PC-3 (cell line): Measurements from ENCODE around the gene C22orf39. TPM values are rescaled to one million over a fixed set of nuclear protein-coding genes. Genes with fewer than 3 reads are reported as not detected.

Experiments
- ATAC-seq: fragments of 200-7000 bp; cut with Tn5 transposase; 2 replicates; pipeline ENCODE4 v1.9.1; 2020; ENCODE audit warnings: mild to moderate bottlenecking, moderate library complexity
- BruUV-seq: library from RNA; stranded (reverse); fragments of 400-500 nt; replicated peaks from 2 replicates; lab custom pipeline; 2021; lab: Mats Ljungman, UMichigan
- CTCF ChIA-PET: fragments of 300-600 bp; sonication (Branson Sonifier 250); formaldehyde crosslinking; loops from one replicate; lab custom pipeline; 2022; ENCODE audit warnings: antibody characterized with exemption; lab: Charles Lee
- POLR2A ChIA-PET: fragments of 300-600 bp; sonication (Branson Sonifier 250); formaldehyde crosslinking; loops from one replicate; lab custom pipeline; 2022; ENCODE audit warnings: antibody characterized with exemption; ENCODE audit not compliant: unreplicated experiment; lab: Charles Lee
- DNase-seq: peaks from one replicate; pipeline ENCODE4 v3.0.0-alpha.2; 2015
- H2AFZ ChIP-seq: fragments of 300-600 bp; sonication (generic); 2 replicates; pipeline ENCODE4 v1.6.0; 2016; ENCODE audit warnings: antibody characterized with exemption, low read length
- H3F3A ChIP-seq: fragments of 300-600 bp; sonication (generic); one replicate; pipeline ENCODE4 v1.6.0; 2017; ENCODE audit warnings: antibody characterized with exemption, low read length, control low read depth, mild to moderate bottlenecking; ENCODE audit not compliant: unreplicated experiment
- H3K27ac ChIP-seq: fragments of 300-600 bp; sonication (generic); 2 replicates; pipeline ENCODE4 v1.5.1; 2016; ENCODE audit warnings: mild to moderate bottlenecking, low read length
- H3K27me3 ChIP-seq: fragments of 300-600 bp; sonication (generic); 2 replicates; pipeline ENCODE4 v1.6.1; 2016; ENCODE audit warnings: low read length, mixed read lengths
- H3K36me3 ChIP-seq: fragments of 300-600 bp; sonication (generic); 2 replicates; pipeline ENCODE4 v1.6.1; 2016; ENCODE audit warnings: low read depth, mixed run types, low read length, mixed read lengths
- H3K4me1 ChIP-seq: fragments of 300-600 bp; sonication (generic); 2 replicates; pipeline ENCODE4 v1.5.1; 2016; ENCODE audit warnings: low read length; ENCODE audit not compliant: insufficient read depth
- H3K4me2 ChIP-seq: fragments of 300-600 bp; sonication (generic); 2 replicates; pipeline ENCODE4 v1.6.0; 2016; ENCODE audit warnings: low read length
- H3K4me3 ChIP-seq: fragments of 300-600 bp; sonication (generic); 2 replicates; pipeline ENCODE4 v1.5.1; 2016; ENCODE audit warnings: mild to moderate bottlenecking, low read length, mixed read lengths
- H3K79me2 ChIP-seq: fragments of 300-600 bp; sonication (generic); 2 replicates; pipeline ENCODE4 v1.6.1; 2017; ENCODE audit warnings: low read length, mixed read lengths
- H3K9ac ChIP-seq: fragments of 300-600 bp; sonication (generic); 2 replicates; pipeline ENCODE4 v1.6.0; 2016; ENCODE audit warnings: mild to moderate bottlenecking, low read length
- H3K9me2 ChIP-seq: fragments of 300-600 bp; sonication (generic); replicated peaks from 2 replicates; pipeline ENCODE4 v1.6.1; 2016; ENCODE audit warnings: mixed run types, low read length, mixed read lengths
- H3K9me3 ChIP-seq: fragments of 300-600 bp; sonication (generic); 2 replicates; pipeline ENCODE4 v1.6.1; 2016; ENCODE audit warnings: low read length, mixed read lengths
- H4K20me1 ChIP-seq: fragments of 300-600 bp; sonication (generic); 2 replicates; pipeline ENCODE4 v1.6.1; 2016; ENCODE audit warnings: low read length, mixed read lengths
- EZH2 ChIP-seq: fragments of 300-600 bp; sonication (generic); IDR thresholded peaks from one replicate; pipeline ENCODE4 v1.6.1; 2017; ENCODE audit warnings: antibody characterized with exemption, mild to moderate bottlenecking, low read length; ENCODE audit not compliant: unreplicated experiment
- EZH2phosphoT487 ChIP-seq: fragments of 300-600 bp; sonication (generic); IDR thresholded peaks from 2 replicates; pipeline ENCODE4 v1.6.1; 2018; ENCODE audit warnings: mild to moderate bottlenecking, antibody characterized with exemption, low read length, borderline replicate concordance
- intact Hi-C: fragments of 100-400 bp; cut with micrococcal nuclease; formaldehyde crosslinking; loops from 2 replicates; pipeline ENCODE4 v1.9.0; 2023
- total RNA-seq: library from RNA; depleted of rRNA; stranded (reverse); fragments of >200 nt; gene quantifications from 2 replicates; pipeline ENCODE4 v1.2.3, GENCODE V29; 2014
- TF ChIP-seq, protein P1 (sequence below): fragments of 300-600 bp; sonication (generic); conservative IDR thresholded peaks from 2 replicates; pipeline ENCODE4 v1.5.1; 2017; ENCODE audit warnings: antibody characterized with exemption, low read depth, mild to moderate bottlenecking, low read length

Gene C22orf39
- total RNA-seq, 1 experiment from 2014 or later: 25.0 TPM

- TF ChIP-seq EZH2phosphoT487 (no peak), EZH2 (no peak)
- TF ChIP-seq, protein P1, sequence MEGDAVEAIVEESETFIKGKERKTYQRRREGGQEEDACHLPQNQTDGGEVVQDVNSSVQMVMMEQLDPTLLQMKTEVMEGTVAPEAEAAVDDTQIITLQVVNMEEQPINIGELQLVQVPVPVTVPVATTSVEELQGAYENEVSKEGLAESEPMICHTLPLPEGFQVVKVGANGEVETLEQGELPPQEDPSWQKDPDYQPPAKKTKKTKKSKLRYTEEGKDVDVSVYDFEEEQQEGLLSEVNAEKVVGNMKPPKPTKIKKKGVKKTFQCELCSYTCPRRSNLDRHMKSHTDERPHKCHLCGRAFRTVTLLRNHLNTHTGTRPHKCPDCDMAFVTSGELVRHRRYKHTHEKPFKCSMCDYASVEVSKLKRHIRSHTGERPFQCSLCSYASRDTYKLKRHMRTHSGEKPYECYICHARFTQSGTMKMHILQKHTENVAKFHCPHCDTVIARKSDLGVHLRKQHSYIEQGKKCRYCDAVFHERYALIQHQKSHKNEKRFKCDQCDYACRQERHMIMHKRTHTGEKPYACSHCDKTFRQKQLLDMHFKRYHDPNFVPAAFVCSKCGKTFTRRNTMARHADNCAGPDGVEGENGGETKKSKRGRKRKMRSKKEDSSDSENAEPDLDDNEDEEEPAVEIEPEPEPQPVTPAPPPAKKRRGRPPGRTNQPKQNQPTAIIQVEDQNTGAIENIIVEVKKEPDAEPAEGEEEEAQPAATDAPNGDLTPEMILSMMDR: no peak
- Histone ChIP-seq H4K20me1 (peaks cover 15% of the 10 kb centered on the region), H3K4me1 (peaks cover 24% of the 10 kb centered on the region), H3K9me2 (no peaks in the 10 kb centered on the region), H3F3A (no peaks in the 10 kb centered on the region), H3K4me3 (peak within 1 kb of the TSS; percentile 98), H3K9ac (peak within 1 kb of the TSS; percentile 100), H3K4me2 (peak within 1 kb of the TSS; percentile 100), H3K9me3 (no peaks in the 10 kb centered on the region), H3K27me3 (no peaks in the 10 kb centered on the region), H2AFZ (peak within 1 kb of the TSS; percentile 84), H3K36me3 (peaks cover 5% of the 10 kb centered on the region; the same call in 1 of the 2 replicates), H3K27ac (peak within 1 kb of the TSS; percentile 91), H3K79me2 (peaks cover 61% of the 10 kb centered on the region)
- intact Hi-C loops: no loop called here
- ChIA-PET POLR2A (no interaction called here), CTCF (no interaction called here)
- DNase-seq (peak; percentile 72), ATAC-seq (peak; percentile 47)
- BruUV-seq: no TSS peak
Measured at GRCh38 chr22:19431649-19432132, 15.8 kb downstream of the C22orf39 start, which contains the start of gene HIRA. TSS of gene HIRA (minus strand) at chr22:19431733. CDS start at chr22:19431476, 257 bp downstream.

DNA sequence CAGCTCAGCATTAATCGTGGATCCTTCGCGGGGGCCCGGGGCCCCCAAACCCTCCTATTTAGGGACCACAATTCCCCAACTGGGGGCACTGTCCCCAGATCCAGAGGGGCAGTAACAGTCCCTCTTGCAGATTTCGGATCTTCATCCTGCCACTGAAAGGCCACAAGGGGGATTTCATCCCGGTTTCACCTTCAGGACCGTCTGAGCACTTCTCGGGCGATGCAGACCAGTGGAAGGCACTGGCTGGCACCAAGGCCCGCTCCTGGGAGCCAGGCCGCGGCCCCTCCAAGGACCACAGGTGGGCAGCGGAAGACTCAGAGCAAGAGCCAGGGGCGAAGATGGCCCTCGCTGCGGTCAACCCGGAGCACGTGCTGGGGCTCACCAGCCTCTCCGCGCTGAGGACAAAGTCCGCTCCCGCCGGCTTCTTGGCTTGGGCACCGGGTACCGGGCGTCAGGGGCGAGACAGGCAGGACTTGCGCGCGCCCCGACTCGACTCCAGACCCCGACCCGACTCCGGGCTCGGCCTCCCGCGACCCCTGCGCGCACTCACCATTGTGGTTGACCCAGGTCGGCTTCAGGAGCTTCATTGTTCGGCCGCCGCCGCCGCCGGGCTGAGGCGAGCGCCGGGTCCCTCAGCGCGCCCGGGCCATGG, 16.5 kb downstream of the C22orf39 start:
- Histone ChIP-seq H3K27ac (peak overlapping the region; percentile 52), H3K9me3 (no peaks in the 10 kb centered on the region), H3K4me3 (peak overlapping the region; percentile 98), H2AFZ (peak overlapping the region; percentile 30; the same call in 1 of the 2 replicates), H3K27me3 (no peaks in the 10 kb centered on the region), H3F3A (no peaks in the 10 kb centered on the region), H3K36me3 (peaks cover 5% of the 10 kb centered on the region; the same call in 1 of the 2 replicates), H3K9ac (peak overlapping the region; percentile 90), H3K79me2 (peaks cover 67% of the 10 kb centered on the region), H3K4me2 (peak overlapping the region; percentile 91), H3K4me1 (peaks cover 24% of the 10 kb centered on the region), H4K20me1 (peaks cover 15% of the 10 kb centered on the region), H3K9me2 (no peaks in the 10 kb centered on the region)
- no TSS peak for BruUV-seq
- DNase-seq (peak; percentile 7), ATAC-seq (no peak)
- TF ChIP-seq, protein P1: peak; percentile 14; the same call in 1 of the 2 replicates
- no peak for TF ChIP-seq EZH2phosphoT487
- ChIA-PET POLR2A (no interaction called here), CTCF (no interaction called here)
- intact Hi-C loops: no loop called here
